Cortex of kidney (tissue), 1 donor: ENCODE data around the gene RABL6.
"Not testable (repeated sequence)": the region's sequence is repeated elsewhere in the genome, so short reads cannot be mapped to it uniquely, and the experiment has no call there.

Experiments used
- DNase-seq: peaks from one replicate; lab custom pipeline; 2025; lab: John Stamatoyannopoulos, UW

Gene RABL6

GRCh38 chr9:136857581-136858412 is 50.0 kb downstream of the RABL6 start:
- DNase-seq, result no peak

GRCh38 chr9:136858452-136858843 is 50.7 kb downstream of the RABL6 start:
- DNase-seq, result no peak

GRCh38 chr9:136858844-136859757 is 51.4 kb downstream of the RABL6 start:
- no peak for DNase-seq

GRCh38 chr9:136860529-136860928 is 52.8 kb downstream of the RABL6 start:
- no peak for DNase-seq

GRCh38 chr9:136860933-136861873 is 53.5 kb downstream of the RABL6 start:
- no peak for DNase-seq

- DNase-seq, result no peak
Observed at GRCh38 chr9:136861874-136862457, 54.2 kb downstream of the RABL6 start.

- no peak for DNase-seq
Observed at GRCh38 chr9:136862849-136863622, 55.3 kb downstream of the RABL6 start.

GRCh38 chr9:136863623-136864273 is 56.0 kb downstream of the RABL6 start:
- DNase-seq, result no peak

- DNase-seq, result no peak
Observed at GRCh38 chr9:136865041-136865767, 57.5 kb downstream of the RABL6 start.

GRCh38 chr9:136865768-136866103 is 58.0 kb downstream of the RABL6 start:
- no peak for DNase-seq

GRCh38 chr9:136866898-136867421 is 59.2 kb downstream of the RABL6 start:
- not testable (repeated sequence) for DNase-seq

GRCh38 chr9:136867480-136867879 is 59.7 kb downstream of the RABL6 start:
- no peak for DNase-seq

GRCh38 chr9:136867917-136868316 is 60.2 kb downstream of the RABL6 start:
- DNase-seq, result no peak

- DNase-seq, result no peak
Observed at GRCh38 chr9:136868644-136869043, 60.9 kb downstream of the RABL6 start.

- not testable (repeated sequence) for DNase-seq
Observed at GRCh38 chr9:136869611-136870010, 61.9 kb downstream of the RABL6 start.

- DNase-seq, result no peak
Observed at GRCh38 chr9:136875155-136875554, 67.4 kb downstream of the RABL6 start.

GRCh38 chr9:136876476-136876875 is 68.7 kb downstream of the RABL6 start:
- no peak for DNase-seq

GRCh38 chr9:136880651-136881050 is 72.9 kb downstream of the RABL6 start:
- no peak for DNase-seq

- DNase-seq, result no peak
Observed at GRCh38 chr9:136881691-136882108, 74.0 kb downstream of the RABL6 start.
